ENCODE results near the gene SHLD1. TPM values are rescaled to one million over a fixed set of nuclear protein-coding genes. Genes with fewer than 3 reads are reported as not detected.
"Not testable (repeated sequence)": the region's sequence is repeated elsewhere in the genome, so short reads cannot be mapped to it uniquely, and the experiment has no call there.

The SHLD1 gene
- 8.6 and 10.7 TPM in 2 replicates for total RNA-seq

GRCh38 chr20:5749952-5750779 lies at the start of gene SHLD1:
TSS of gene SHLD1 (plus strand) at chr20:5750401. CDS start at chr20:5772866, 22,465 bp downstream.
- peaks cover 8% of the 10 kb centered on the region for H3K36me3 Mint-ChIP-seq (ENCODE audit: low read depth)
- peak within 1 kb of the TSS; percentile 98 for H3K27ac Mint-ChIP-seq
- intact Hi-C loops (cut with micrococcal nuclease), result loop anchor here (1.0 to 5.0 kb wide), 3 partner anchors 36 to 158 kb away; no protein-coding TSS in a partner anchor
- H3K9me3 Mint-ChIP-seq, result peaks cover 4% of the 10 kb centered on the region
- peaks cover 14% of the 10 kb centered on the region for H3K4me1 Mint-ChIP-seq
- H3K4me3 Mint-ChIP-seq, result peak within 1 kb of the TSS; percentile 98
- DNase-seq, result peak; percentile 94
- no peaks in the 10 kb centered on the region for H3K27me3 Mint-ChIP-seq

GRCh38 chr20:5702339-5702738 lies 47.9 kb upstream of the SHLD1 start:
- H3K27ac Mint-ChIP-seq; H3K4me1 Mint-ChIP-seq; H3K27me3 Mint-ChIP-seq; intact Hi-C loops (cut with micrococcal nuclease); H3K4me3 Mint-ChIP-seq; H3K9me3 Mint-ChIP-seq; DNase-seq; H3K36me3 Mint-ChIP-seq (ENCODE audit: low read depth): not testable (repeated sequence)

GRCh38 chr20:5703681-5704101 lies 46.5 kb upstream of the SHLD1 start:
- H3K27ac Mint-ChIP-seq, result no peak overlapping the region
- H3K36me3 Mint-ChIP-seq (ENCODE audit: low read depth), result no peaks in the 10 kb centered on the region
- no peaks in the 10 kb centered on the region for H3K4me1 Mint-ChIP-seq
- DNase-seq, result no peak
- no peaks in the 10 kb centered on the region for H3K27me3 Mint-ChIP-seq
- H3K9me3 Mint-ChIP-seq, result no peaks in the 10 kb centered on the region
- intact Hi-C loops (cut with micrococcal nuclease), result no loop called here
- no peak overlapping the region for H3K4me3 Mint-ChIP-seq

- H3K4me1 Mint-ChIP-seq, result no peaks in the 10 kb centered on the region
These were observed 44.4 kb upstream of the SHLD1 start for GRCh38 chr20:5705827-5706226.

GRCh38 chr20:5706797-5707196 lies 43.4 kb upstream of the SHLD1 start:
- Mint-ChIP-seq H3K27me3 (no peaks in the 10 kb centered on the region), H3K4me1 (no peaks in the 10 kb centered on the region), H3K27ac (no peak overlapping the region), H3K9me3 (no peaks in the 10 kb centered on the region), H3K4me3 (no peak overlapping the region), H3K36me3 (ENCODE audit: low read depth) (no peaks in the 10 kb centered on the region)
- DNase-seq, result no peak
- intact Hi-C loops (cut with micrococcal nuclease), result no loop called here

More at GRCh38 chr20:5705827-5706226, 44.4 kb upstream of the SHLD1 start:
- H3K36me3 Mint-ChIP-seq (ENCODE audit: low read depth), result no peaks in the 10 kb centered on the region
- H3K9me3 Mint-ChIP-seq, result no peaks in the 10 kb centered on the region
- no peak overlapping the region for H3K27ac Mint-ChIP-seq
- no peak for DNase-seq
- no peaks in the 10 kb centered on the region for H3K27me3 Mint-ChIP-seq
- no peak overlapping the region for H3K4me3 Mint-ChIP-seq
- intact Hi-C loops (cut with micrococcal nuclease), result no loop called here

GRCh38 chr20:5710551-5710950 lies 39.6 kb upstream of the SHLD1 start:
- intact Hi-C loops (cut with micrococcal nuclease), result no loop called here
- no peak overlapping the region for H3K27ac Mint-ChIP-seq
- peaks cover 2% of the 10 kb centered on the region for H3K36me3 Mint-ChIP-seq (ENCODE audit: low read depth)
- peaks cover 2% of the 10 kb centered on the region for H3K27me3 Mint-ChIP-seq
- no peak for DNase-seq
- no peak overlapping the region for H3K4me3 Mint-ChIP-seq
- peaks cover 9% of the 10 kb centered on the region for H3K9me3 Mint-ChIP-seq
- H3K4me1 Mint-ChIP-seq, result peaks cover 16% of the 10 kb centered on the region

- H3K4me3 Mint-ChIP-seq, result peak overlapping the region; percentile 8
- intact Hi-C loops (cut with micrococcal nuclease), result loop anchor here (1.0 to 2.0 kb wide), 2 partner anchors 36 to 40 kb away; partner anchors contain the start of gene SHLD1
These were observed 35.8 kb upstream of the SHLD1 start for GRCh38 chr20:5714261-5715041.

GRCh38 chr20:5715071-5715841 lies 34.9 kb upstream of the SHLD1 start:
- intact Hi-C loops (cut with micrococcal nuclease), result loop anchor here (2.0 kb wide), 1 partner anchor 40 kb away; no protein-coding TSS in a partner anchor
- H3K9me3 Mint-ChIP-seq, result peaks cover 14% of the 10 kb centered on the region
- H3K27ac Mint-ChIP-seq, result peak overlapping the region; percentile 80
- peaks cover 2% of the 10 kb centered on the region for H3K27me3 Mint-ChIP-seq
- no peak for DNase-seq
- H3K4me3 Mint-ChIP-seq, result no peak overlapping the region
- H3K36me3 Mint-ChIP-seq (ENCODE audit: low read depth), result peaks cover 2% of the 10 kb centered on the region
- H3K4me1 Mint-ChIP-seq, result peaks cover 18% of the 10 kb centered on the region

More at GRCh38 chr20:5714261-5715041, 35.8 kb upstream of the SHLD1 start:
- Mint-ChIP-seq H3K27ac (peak overlapping the region; percentile 80), H3K27me3 (peaks cover 2% of the 10 kb centered on the region), H3K36me3 (ENCODE audit: low read depth) (peaks cover 2% of the 10 kb centered on the region), H3K4me1 (peaks cover 18% of the 10 kb centered on the region), H3K9me3 (peaks cover 14% of the 10 kb centered on the region)
- peak; percentile 90 for DNase-seq

- Mint-ChIP-seq H3K9me3 (peaks cover 14% of the 10 kb centered on the region), H3K36me3 (ENCODE audit: low read depth) (peaks cover 2% of the 10 kb centered on the region), H3K4me3 (no peak overlapping the region), H3K27me3 (peaks cover 2% of the 10 kb centered on the region), H3K27ac (no peak overlapping the region), H3K4me1 (peaks cover 18% of the 10 kb centered on the region)
- intact Hi-C loops (cut with micrococcal nuclease), result no loop called here
- no peak for DNase-seq
These were observed 33.2 kb upstream of the SHLD1 start for GRCh38 chr20:5716953-5717352.

- no peak for DNase-seq
- H3K36me3 Mint-ChIP-seq (ENCODE audit: low read depth), result peaks cover 2% of the 10 kb centered on the region
- no peak overlapping the region for H3K27ac Mint-ChIP-seq
- H3K4me3 Mint-ChIP-seq, result no peak overlapping the region
- H3K27me3 Mint-ChIP-seq, result no peaks in the 10 kb centered on the region
- intact Hi-C loops (cut with micrococcal nuclease), result no loop called here
- peaks cover 14% of the 10 kb centered on the region for H3K9me3 Mint-ChIP-seq
- H3K4me1 Mint-ChIP-seq, result peaks cover 16% of the 10 kb centered on the region
These were observed 31.2 kb upstream of the SHLD1 start for GRCh38 chr20:5718896-5719595.

- no peak for DNase-seq
- peaks cover 10% of the 10 kb centered on the region for H3K9me3 Mint-ChIP-seq
These were observed 30.3 kb upstream of the SHLD1 start for GRCh38 chr20:5719861-5720403.

GRCh38 chr20:5720696-5721095 lies 29.5 kb upstream of the SHLD1 start:
- H3K4me1 Mint-ChIP-seq, result peaks cover 2% of the 10 kb centered on the region
- intact Hi-C loops (cut with micrococcal nuclease), result no loop called here
- no peak overlapping the region for H3K4me3 Mint-ChIP-seq
- H3K27ac Mint-ChIP-seq, result no peak overlapping the region
- H3K9me3 Mint-ChIP-seq, result peaks cover 3% of the 10 kb centered on the region
- H3K36me3 Mint-ChIP-seq (ENCODE audit: low read depth), result no peaks in the 10 kb centered on the region
- DNase-seq, result no peak
- H3K27me3 Mint-ChIP-seq, result no peaks in the 10 kb centered on the region

More at GRCh38 chr20:5719861-5720403, 30.3 kb upstream of the SHLD1 start:
- intact Hi-C loops (cut with micrococcal nuclease), result no loop called here
- Mint-ChIP-seq H3K4me1 (peaks cover 7% of the 10 kb centered on the region), H3K27ac (no peak overlapping the region), H3K4me3 (no peak overlapping the region), H3K36me3 (ENCODE audit: low read depth) (no peaks in the 10 kb centered on the region), H3K27me3 (no peaks in the 10 kb centered on the region)

- H3K4me3 Mint-ChIP-seq, DNase-seq: not testable (repeated sequence)
These were observed 28.8 kb upstream of the SHLD1 start for GRCh38 chr20:5721356-5721755.

More at GRCh38 chr20:5721356-5721755, 28.8 kb upstream of the SHLD1 start:
- H3K27me3 Mint-ChIP-seq; H3K36me3 Mint-ChIP-seq (ENCODE audit: low read depth); intact Hi-C loops (cut with micrococcal nuclease); H3K9me3 Mint-ChIP-seq; H3K27ac Mint-ChIP-seq; H3K4me1 Mint-ChIP-seq: not testable (repeated sequence)
